ENCODE measurements around the gene OVAAL.
"Not testable (repeated sequence)": the region's sequence is repeated elsewhere in the genome, so short reads cannot be mapped to it uniquely, and the experiment has no call there.

The OVAAL gene

GRCh38 chr1:180540697-180541594 is 17.8 kb upstream of the OVAAL start:
- DNase-seq (ENCODE audit: low read depth) = no peak

GRCh38 chr1:180542113-180542837 is 16.5 kb upstream of the OVAAL start:
- no peak for DNase-seq (ENCODE audit: low read depth)

GRCh38 chr1:180542838-180543145 is 16.0 kb upstream of the OVAAL start:
- no peak for DNase-seq (ENCODE audit: low read depth)

- DNase-seq (ENCODE audit: low read depth) = no peak
Measured at GRCh38 chr1:180544050-180544449, 14.7 kb upstream of the OVAAL start.

- no peak for DNase-seq (ENCODE audit: low read depth)
Measured at GRCh38 chr1:180545991-180546390, 12.8 kb upstream of the OVAAL start.

- DNase-seq (ENCODE audit: low read depth) = no peak
Measured at GRCh38 chr1:180548686-180549317, 10.0 kb upstream of the OVAAL start.

GRCh38 chr1:180549770-180550169 is 9.0 kb upstream of the OVAAL start:
- DNase-seq (ENCODE audit: low read depth) = not testable (repeated sequence)

GRCh38 chr1:180550241-180550640 is 8.5 kb upstream of the OVAAL start:
- DNase-seq (ENCODE audit: low read depth) = no peak

GRCh38 chr1:180551997-180552396 is 6.8 kb upstream of the OVAAL start:
- no peak for DNase-seq (ENCODE audit: low read depth)

- DNase-seq (ENCODE audit: low read depth) = not testable (repeated sequence)
Measured at GRCh38 chr1:180553046-180553445, 5.7 kb upstream of the OVAAL start.

- no peak for DNase-seq (ENCODE audit: low read depth)
Measured at GRCh38 chr1:180555411-180555810, 3.4 kb upstream of the OVAAL start.

GRCh38 chr1:180560200-180560867 is 1.6 kb downstream of the OVAAL start:
- no peak for DNase-seq (ENCODE audit: low read depth)

- no peak for DNase-seq (ENCODE audit: low read depth)
Measured at GRCh38 chr1:180560868-180561600, 2.3 kb downstream of the OVAAL start.

- no peak for DNase-seq (ENCODE audit: low read depth)
Measured at GRCh38 chr1:180562640-180563025, 3.9 kb downstream of the OVAAL start.

GRCh38 chr1:180563026-180563827 is 4.5 kb downstream of the OVAAL start:
- DNase-seq (ENCODE audit: low read depth) = no peak

- no peak for DNase-seq (ENCODE audit: low read depth)
Measured at GRCh38 chr1:180565121-180565871, 6.5 kb downstream of the OVAAL start.

- DNase-seq (ENCODE audit: low read depth) = no peak
Measured at GRCh38 chr1:180566026-180566425, 7.3 kb downstream of the OVAAL start.

- no peak for DNase-seq (ENCODE audit: low read depth)
Measured at GRCh38 chr1:180566495-180566894, 7.7 kb downstream of the OVAAL start.

GRCh38 chr1:180567654-180568053 is 8.9 kb downstream of the OVAAL start:
- no peak for DNase-seq (ENCODE audit: low read depth)

GRCh38 chr1:180568184-180568583 is 9.4 kb downstream of the OVAAL start:
- no peak for DNase-seq (ENCODE audit: low read depth)
